HG03342 (cell line): Measurements from ENCODE around the gene TRAPPC5.

Experiments used
- ATAC-seq: cut with Tn5 transposase; IDR thresholded peaks from one replicate; pipeline ENCODE4 v1.9.1; 2021; ENCODE audit warnings: mild to moderate bottlenecking, moderate library complexity; ENCODE audit not compliant: unreplicated experiment

TRAPPC5 gene

GRCh38 chr19:7645656-7646425, 34.8 kb upstream of the TRAPPC5 start:
- ATAC-seq = no peak

- ATAC-seq = no peak
Observed at GRCh38 chr19:7646426-7646700, 34.3 kb upstream of the TRAPPC5 start.

GRCh38 chr19:7647156-7647555, 33.5 kb upstream of the TRAPPC5 start:
- ATAC-seq = no peak

- no peak for ATAC-seq
Observed at GRCh38 chr19:7648265-7649014, 32.2 kb upstream of the TRAPPC5 start.

- ATAC-seq = no peak
Observed at GRCh38 chr19:7650148-7650547, 30.5 kb upstream of the TRAPPC5 start.

- ATAC-seq = peak; percentile 48
Observed at GRCh38 chr19:7652061-7652641, 28.5 kb upstream of the TRAPPC5 start.

- no peak for ATAC-seq
Observed at GRCh38 chr19:7654401-7654800, 26.2 kb upstream of the TRAPPC5 start.

- no peak for ATAC-seq
Observed at GRCh38 chr19:7655581-7655980, 25.1 kb upstream of the TRAPPC5 start.

GRCh38 chr19:7657131-7657751, 23.4 kb upstream of the TRAPPC5 start:
- ATAC-seq = no peak

- ATAC-seq = peak; percentile 86
Observed at GRCh38 chr19:7658219-7658686, 22.4 kb upstream of the TRAPPC5 start.

- ATAC-seq = no peak
Observed at GRCh38 chr19:7661744-7662538, 18.7 kb upstream of the TRAPPC5 start.

GRCh38 chr19:7662657-7663056, 18.0 kb upstream of the TRAPPC5 start:
- ATAC-seq = no peak

- ATAC-seq = no peak
Observed at GRCh38 chr19:7663706-7664105, 16.9 kb upstream of the TRAPPC5 start.

GRCh38 chr19:7665076-7665475, 15.6 kb upstream of the TRAPPC5 start:
- ATAC-seq = no peak

- no peak for ATAC-seq
Observed at GRCh38 chr19:7668842-7669241, 11.8 kb upstream of the TRAPPC5 start, which contains the start of gene RETN. Gene RETN, plus strand, starts transcription at chr19:7669049. Its CDS starts 278 bp downstream, at chr19:7669327.

- no peak for ATAC-seq
Observed at GRCh38 chr19:7669641-7670040, 11.0 kb upstream of the TRAPPC5 start.

GRCh38 chr19:7670150-7670783, 10.4 kb upstream of the TRAPPC5 start:
- no peak for ATAC-seq

- no peak for ATAC-seq
Observed at GRCh38 chr19:7670790-7671189, 9.8 kb upstream of the TRAPPC5 start.

GRCh38 chr19:7672522-7672921, 8.1 kb upstream of the TRAPPC5 start:
- ATAC-seq = no peak
